HepG2 (cell line): ENCODE data around the gene GPC6. TPM values are rescaled to one million over a fixed set of nuclear protein-coding genes. Genes with fewer than 3 reads are reported as not detected.

ENCODE experiments used
- ATAC-seq: fragments of 200-7000 bp; cut with Tn5 transposase; 3 replicates; pipeline ENCODE4 v1.9.1; 2020; ENCODE audit warnings: mild to moderate bottlenecking, moderate library complexity
- BruUV-seq: library from RNA; stranded (reverse); fragments of 400-500 nt; replicated peaks from 2 replicates; lab custom pipeline; 2021; lab: Mats Ljungman, UMichigan
- CTCF ChIA-PET: fragments of 300-600 bp; formaldehyde crosslinking; extraction: SDS; loops from one replicate; lab custom pipeline; 2021; ENCODE audit warnings: low total read pairs, inconsistent platforms, low intra/inter-chr PET ratio; lab: Yijun Ruan, JAX
- POLR2A ChIA-PET: fragments of 350-600 bp; sonication (Branson Sonifier 250); formaldehyde crosslinking; loops from one replicate; lab custom pipeline; 2020; ENCODE audit warnings: antibody characterized with exemption, inconsistent platforms; lab: Yijun Ruan, JAX
- DNase-seq: peaks from one replicate; pipeline ENCODE4 v3.0.0-alpha.2; 2015; ENCODE audit warnings: low spot score
- FAIRE-seq: peaks from 3 replicates; lab custom pipeline; 2011; peaks lifted over from hg19 to GRCh38; lab: Jason Lieb, UNC
- H2AFZ ChIP-seq: one replicate; pipeline ENCODE4 v1.6.1; 2011; ENCODE audit warnings: low read length, inconsistent platforms
- H3K27ac ChIP-seq: fragments of 300-600 bp; 3 replicates; pipeline ENCODE4 v1.8.0; 2011; ENCODE audit warnings: mixed run types, mild to moderate bottlenecking, mixed read lengths, low read length, inconsistent platforms; ENCODE audit not compliant: insufficient read depth; ENCODE audit errors: extremely low read length
- H3K27me3 ChIP-seq, 2 experiments: fragments of 200-600 bp in 1 of 2; 2 replicates in 1 of 2; 3 replicates in 1 of 2; pipeline versions ENCODE4 v1.6.0 to v1.8.0; 2011; ENCODE audit warnings: low read length in 2 of 2, mild to moderate bottlenecking in 2 of 2, moderate library complexity in 2 of 2, inconsistent platforms in 1 of 2; ENCODE audit not compliant: insufficient read depth in 2 of 2, control insufficient read depth in 1 of 2
- H3K36me3 ChIP-seq, 2 experiments: fragments of 200-600 bp in 1 of 2; replicated peaks in 1 of 2; 2 replicates in 1 of 2; 3 replicates in 1 of 2; pipeline versions ENCODE4 v1.5.1 to v1.8.0; 2011; ENCODE audit warnings: low read length in 2 of 2, inconsistent platforms in 1 of 2; ENCODE audit not compliant: insufficient read depth in 2 of 2, control insufficient read depth in 1 of 2
- H3K4me1 ChIP-seq: 2 replicates; pipeline ENCODE4 v1.5.1; 2012; ENCODE audit warnings: low read length, inconsistent platforms; ENCODE audit not compliant: insufficient read depth
- H3K4me2 ChIP-seq: 2 replicates; pipeline ENCODE4 v1.6.0; 2011; ENCODE audit warnings: low read depth, low read length, inconsistent platforms
- H3K4me3 ChIP-seq, 3 experiments: fragments of 200-600 bp in 1 of 3; sonication (generic), shearing (Covaris generic) in 1 of 3; replicated peaks in 1 of 3; 2 replicates each; pipeline ENCODE4 v1.5.1; 2011 to 2016; ENCODE audit warnings: low read length in 3 of 3, inconsistent platforms in 2 of 3, low read depth in 2 of 3, mild to moderate bottlenecking in 2 of 3, control low read depth in 1 of 3, mixed read lengths in 1 of 3; ENCODE audit not compliant: insufficient read depth in 1 of 3
- H3K79me2 ChIP-seq: one replicate; pipeline ENCODE4 v1.6.1; 2011; ENCODE audit warnings: low read length, inconsistent platforms; ENCODE audit not compliant: insufficient read depth
- H3K9ac ChIP-seq: 2 replicates; pipeline ENCODE4 v1.6.0; 2011; ENCODE audit warnings: mild to moderate bottlenecking, low read depth, low read length, inconsistent platforms; ENCODE audit not compliant: insufficient read depth
- H3K9me3 ChIP-seq: 2 replicates; pipeline ENCODE4 v1.5.1; 2012; ENCODE audit warnings: mild to moderate bottlenecking, low read length
- H4K20me1 ChIP-seq: 2 replicates; pipeline ENCODE4 v1.6.0; 2011; ENCODE audit warnings: inconsistent platforms, mild to moderate bottlenecking, low read length, moderate library complexity; ENCODE audit not compliant: insufficient read depth
- E2F5 ChIP-seq: sonication (generic); formaldehyde crosslinking; conservative IDR thresholded peaks from 2 replicates; pipeline ENCODE4 v1.4.0; 2020; ENCODE audit warnings: missing genetic modification reagents
- EZH2 ChIP-seq: conservative IDR thresholded peaks from 2 replicates; pipeline ENCODE4 v1.6.1; 2012; ENCODE audit warnings: mild to moderate bottlenecking, low read depth, low read length, moderate library complexity
- LRRFIP1 ChIP-seq: sonication (generic); formaldehyde crosslinking; conservative IDR thresholded peaks from 2 replicates; pipeline ENCODE4 v1.4.0; 2020; ENCODE audit warnings: missing genetic modification reagents
- PRDM10 ChIP-seq: sonication (generic); formaldehyde crosslinking; IDR thresholded peaks from 2 replicates; pipeline ENCODE4 v1.4.0; 2020; ENCODE audit warnings: low read depth, missing genetic modification reagents
- SOX6 ChIP-seq, 2 experiments: fragments of 450-650 bp in 1 of 2; sonication (generic) in 1 of 2; formaldehyde crosslinking in 1 of 2; IDR thresholded peaks; 2 replicates each; pipeline versions ENCODE4 v1.4.0 to v1.6.1; 2017 to 2020; ENCODE audit warnings: antibody characterized with exemption in 1 of 2, mild to moderate bottlenecking in 1 of 2, missing genetic modification reagents in 1 of 2
- SP2 ChIP-seq: sonication (generic); formaldehyde crosslinking; IDR thresholded peaks from 2 replicates; pipeline ENCODE4 v1.5.1; 2020; ENCODE audit warnings: mild to moderate bottlenecking, missing genetic modification reagents
- ZNF224 ChIP-seq: sonication (generic); formaldehyde crosslinking; IDR thresholded peaks from 2 replicates; pipeline ENCODE4 v1.5.0; 2020; ENCODE audit warnings: mild to moderate bottlenecking, missing genetic modification reagents
- ZNF776 ChIP-seq: sonication (generic); formaldehyde crosslinking; IDR thresholded peaks from 2 replicates; pipeline ENCODE4 v1.4.0; 2020; ENCODE audit warnings: mild to moderate bottlenecking, missing genetic modification reagents
- ZNF878 ChIP-seq: sonication (generic); formaldehyde crosslinking; IDR thresholded peaks from 2 replicates; pipeline ENCODE4 v1.8.1; 2023; ENCODE audit warnings: mild to moderate bottlenecking, missing genetic modification reagents, moderate library complexity
- WGBS: methylation state at CpG from one replicate; pipeline ENCODE4 v1.1.6; 2017; ENCODE audit warnings: low lambda C conversion rate; 5-methylcytosine and 5-hydroxymethylcytosine counted together
- in situ Hi-C: cut with HindIII; loops from 2 replicates; pipeline ENCODE4 v1.10.0; 2017; ENCODE audit warnings: low pct_unique_long_range_greater_than_20kb; ENCODE audit not compliant: extremely low pct_ligation_motif_present
- intact Hi-C: fragments of 100-400 bp; cut with micrococcal nuclease; formaldehyde crosslinking; loops from one replicate; pipeline ENCODE4 v1.10.0; 2022; ENCODE audit not compliant: unreplicated experiment
- polyA plus RNA-seq, 8 experiments: library from polyadenylated mRNA; depleted of rRNA in 3 of 8; stranded (reverse) in 7 of 8; unstranded in 1 of 8; fragments of >200 nt; fragmentation: Illumina TruSeq in 4 of 8; extraction: Trizol in 4 of 8; gene quantifications; 2 replicates each; pipeline versions ENCODE4 v1.2.1 to v1.2.3, GENCODE V29; 2011 to 2016; ENCODE audit warnings: low read depth in 4 of 8, missing spikeins in 1 of 8, mixed read lengths in 1 of 8; ENCODE audit not compliant: insufficient read depth in 1 of 8
- total RNA-seq, 5 experiments: library from RNA; depleted of rRNA; stranded (reverse); fragments of >200 nt; fragmentation: Illumina TruSeq; extraction: Trizol; gene quantifications; 2 replicates each; pipeline ENCODE4 v1.2.3, GENCODE V29; 2016; ENCODE audit warnings: low read depth in 1 of 5

Gene GPC6
- total and polyA plus RNA-seq, 2 of the 13 experiments (the other 11 are each of a cell fraction or from before 2014, with no cell fraction given) = 24.5 to 33.9 TPM

GRCh38 chr13:93771782-93772181 lies 545.2 kb downstream of the GPC6 start:
- intact Hi-C loops (no loop called here), in situ Hi-C loops (loop anchor here (25.0 kb wide), 1 partner anchor 534 kb away; the partner anchor contains the start of gene GPC6)
- ChIA-PET POLR2A (no interaction called here), CTCF (no interaction called here)
- WGBS = 86% methylated on average over 1 of the region's 1 CpG
- H3K4me2 ChIP-seq = no peak overlapping the region
- no peak overlapping the region for H3K27ac ChIP-seq
- no TSS peak for BruUV-seq
- no peak for ATAC-seq
- no peaks in the 10 kb centered on the region for H3K9me3 ChIP-seq
- no peak for TF ChIP-seq PRDM10 (CRISPR knock-in tag)
- TF ChIP-seq EZH2 = no peak
- TF ChIP-seq LRRFIP1 (CRISPR knock-in tag) = no peak
- TF ChIP-seq E2F5 = no peak
- no peak for TF ChIP-seq ZNF878
- TF ChIP-seq ZNF224 (CRISPR knock-in tag) = no peak
- no peak for TF ChIP-seq SOX6 (IDR thresholded peaks at IDR 0.05)
- TF ChIP-seq SOX6 (CRISPR knock-in tag; IDR thresholded peaks at IDR 0.05) = no peak
- no peak for TF ChIP-seq SP2 (CRISPR knock-in tag)
- no peak for TF ChIP-seq ZNF776 (CRISPR knock-in tag)
- no peak for FAIRE-seq
- no peaks in the 10 kb centered on the region for H3K36me3 ChIP-seq
- no peaks in the 10 kb centered on the region for H4K20me1 ChIP-seq
- no peak overlapping the region for H3K4me3 ChIP-seq
- no peak overlapping the region for H3K9ac ChIP-seq
- no peak for DNase-seq
- H3K79me2 ChIP-seq = no peaks in the 10 kb centered on the region
- no peaks in the 10 kb centered on the region for H3K27me3 ChIP-seq
- H2AFZ ChIP-seq = no peak overlapping the region
- H3K4me1 ChIP-seq = peaks cover 39% of the 10 kb centered on the region
